Stimulated activated CD8-positive, alpha-beta memory T cell treated with anti-CD3 and anti-CD28 coated beads, Interleukin-4, amount 100 ng/mL, for 1 hour (primary cell): ENCODE data around the gene ANKRD45.
"Not testable (repeated sequence)": the region's sequence is repeated elsewhere in the genome, so short reads cannot be mapped to it uniquely, and the experiment has no call there.

Experiments used
- DNase-seq, 2 donors: peaks; one replicate each; pipeline ENCODE4 v3.0.0-alpha.2; 2020; ENCODE audit warnings: low read depth in 2 of 2, low spot score in 1 of 2

The ANKRD45 gene

DNA sequence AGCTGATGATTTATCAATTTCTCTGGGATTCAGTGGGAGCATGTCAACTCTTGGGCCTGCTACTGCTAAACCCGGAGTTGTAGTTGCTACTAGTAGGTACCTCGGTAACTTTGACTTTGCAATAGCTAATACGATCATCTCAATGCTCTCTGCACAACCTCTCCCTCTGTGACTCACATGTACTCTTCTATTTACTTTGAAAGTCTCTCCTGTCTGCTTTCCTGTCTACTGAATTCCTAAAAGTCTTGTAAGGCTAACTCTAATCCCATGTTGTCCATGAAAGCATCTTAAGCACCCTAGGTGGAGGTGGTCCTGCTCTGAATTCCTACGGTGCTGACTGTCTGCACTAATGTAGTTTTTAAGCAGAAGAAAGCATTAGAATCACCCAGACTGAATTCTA is 96.1 kb downstream of the ANKRD45 start:
- DNase-seq = no peak

- no peak for DNase-seq
Measured at GRCh38 chr1:173572201-173572873, 97.3 kb downstream of the ANKRD45 start.

- no peak for DNase-seq
Measured at GRCh38 chr1:173570370-173571007, 99.2 kb downstream of the ANKRD45 start.

DNA sequence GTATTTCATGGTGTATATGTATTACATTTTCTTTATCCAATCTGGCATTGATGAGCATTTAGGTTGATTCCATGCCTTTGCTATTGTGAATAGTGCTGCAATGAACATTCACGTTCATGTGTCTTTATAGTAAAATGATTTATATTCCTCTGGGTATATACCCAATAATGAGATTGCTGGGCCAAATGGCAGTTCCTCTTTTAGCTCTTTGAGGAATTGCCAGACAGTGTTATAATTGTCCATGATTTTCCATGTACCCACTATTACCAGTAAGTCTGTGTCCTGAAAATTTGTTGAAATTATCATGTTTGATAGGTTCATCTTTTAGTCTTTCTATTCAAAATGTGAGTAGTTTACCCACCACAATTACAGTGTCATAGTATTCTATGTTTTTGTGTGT is 101.2 kb downstream of the ANKRD45 start:
- no peak for DNase-seq

DNA sequence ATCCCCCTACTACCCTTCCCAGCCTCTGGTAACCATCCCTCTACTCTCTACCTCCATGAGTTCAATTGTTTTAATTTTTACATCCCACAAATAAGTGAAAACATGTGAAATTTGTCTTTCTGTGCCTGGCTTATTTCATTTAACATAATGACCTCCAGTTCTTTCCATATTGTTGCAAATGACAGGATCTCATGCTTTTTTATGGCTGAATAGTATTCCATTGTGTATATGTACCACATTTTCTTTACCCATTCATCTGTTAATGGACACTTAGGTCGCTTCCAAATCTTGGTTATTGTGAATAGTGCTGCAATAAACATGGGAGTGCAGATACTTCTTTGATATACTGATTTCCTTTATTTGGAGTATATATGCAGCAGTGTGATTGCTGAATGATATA is 105.8 kb downstream of the ANKRD45 start:
- DNase-seq = not testable (repeated sequence)

GRCh38 chr1:173562813-173563212 is 106.8 kb downstream of the ANKRD45 start:
- no peak for DNase-seq

DNA sequence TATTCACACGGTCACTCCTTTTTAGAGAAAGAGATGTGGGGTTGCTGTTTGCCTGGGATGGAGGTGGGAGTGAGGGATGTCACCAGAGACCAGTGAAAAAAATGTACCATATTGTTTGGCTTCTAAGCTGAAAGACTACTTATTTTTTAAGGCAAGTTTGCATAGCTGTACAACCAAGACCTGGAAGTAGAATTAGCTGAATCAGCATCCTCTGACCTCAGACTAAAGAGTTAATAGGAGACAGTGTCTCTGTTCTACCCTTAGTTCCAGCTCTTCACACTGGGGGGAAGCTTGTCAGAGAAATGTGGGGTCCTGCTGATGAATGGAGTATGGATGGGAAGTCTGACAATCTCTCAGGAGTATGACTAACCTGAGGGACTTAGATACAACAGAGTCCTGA is 108.4 kb downstream of the ANKRD45 start:
- no peak for DNase-seq

DNA sequence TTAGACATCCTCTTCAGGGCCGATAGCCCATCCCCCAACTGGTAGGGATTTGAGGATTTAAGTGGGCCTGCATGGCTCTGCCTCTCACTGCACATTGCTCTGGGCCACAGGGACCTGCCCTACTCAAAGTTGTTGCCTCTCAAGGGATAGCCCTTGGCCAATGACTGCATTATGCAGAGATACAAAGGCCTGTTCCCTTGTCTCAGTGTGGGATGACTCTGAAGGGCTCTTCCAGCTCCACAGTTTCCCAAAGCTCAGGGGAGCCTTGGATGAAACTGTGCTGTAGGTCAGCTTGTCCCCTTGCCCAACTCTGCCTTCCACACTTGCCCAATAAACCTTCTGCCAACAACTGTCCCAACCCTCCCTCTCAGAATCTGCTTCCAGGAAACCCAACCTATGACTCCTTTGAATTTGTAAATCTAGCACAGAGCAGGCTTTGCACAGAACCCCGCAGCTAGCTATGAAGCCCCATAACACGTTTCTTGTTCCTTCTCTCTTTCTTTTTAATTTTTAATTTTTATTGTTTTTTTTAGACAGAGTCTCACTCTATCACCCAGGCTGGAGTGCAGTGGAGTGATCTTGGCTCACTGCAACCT is 109.3 kb downstream of the ANKRD45 start:
- DNase-seq = no peak
